Hematopoietic multipotent progenitor cell treated with erythropoietin and hydrocortisone succinate and interleukin-3 and kit ligand, for 17 days (in vitro differentiated cells): ENCODE measurements around the gene EVI5.
"Not testable (repeated sequence)": the region's sequence is repeated elsewhere in the genome, so short reads cannot be mapped to it uniquely, and the experiment has no call there.

Source experiments
- DNase-seq: peaks from one replicate; pipeline ENCODE4 v3.0.0-alpha.2; 2015; ENCODE audit warnings: low spot score

Gene EVI5

GRCh38 chr1:92575123-92575522 is 209.8 kb downstream of the EVI5 start:
- no peak for DNase-seq

DNA sequence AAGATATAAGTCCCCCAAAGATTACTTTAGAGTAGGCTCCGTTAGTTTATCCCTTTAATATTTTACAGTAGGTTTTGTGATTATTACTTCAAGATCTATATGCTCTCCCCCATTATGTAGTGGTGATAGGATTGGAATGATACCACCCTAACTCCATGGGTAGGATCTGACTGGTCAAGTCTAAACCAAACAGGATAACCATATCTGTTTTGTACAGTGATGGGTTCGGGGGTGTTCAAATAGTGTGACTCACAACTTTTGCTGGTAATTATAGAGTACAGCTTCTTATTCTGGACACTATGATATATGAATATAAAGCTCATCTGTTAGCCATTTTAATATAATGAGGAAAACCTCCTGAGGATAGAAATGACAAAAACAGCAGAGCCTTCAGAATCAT is 212.4 kb downstream of the EVI5 start:
- DNase-seq = no peak

GRCh38 chr1:92571578-92571977 is 213.3 kb downstream of the EVI5 start:
- no peak for DNase-seq

DNA sequence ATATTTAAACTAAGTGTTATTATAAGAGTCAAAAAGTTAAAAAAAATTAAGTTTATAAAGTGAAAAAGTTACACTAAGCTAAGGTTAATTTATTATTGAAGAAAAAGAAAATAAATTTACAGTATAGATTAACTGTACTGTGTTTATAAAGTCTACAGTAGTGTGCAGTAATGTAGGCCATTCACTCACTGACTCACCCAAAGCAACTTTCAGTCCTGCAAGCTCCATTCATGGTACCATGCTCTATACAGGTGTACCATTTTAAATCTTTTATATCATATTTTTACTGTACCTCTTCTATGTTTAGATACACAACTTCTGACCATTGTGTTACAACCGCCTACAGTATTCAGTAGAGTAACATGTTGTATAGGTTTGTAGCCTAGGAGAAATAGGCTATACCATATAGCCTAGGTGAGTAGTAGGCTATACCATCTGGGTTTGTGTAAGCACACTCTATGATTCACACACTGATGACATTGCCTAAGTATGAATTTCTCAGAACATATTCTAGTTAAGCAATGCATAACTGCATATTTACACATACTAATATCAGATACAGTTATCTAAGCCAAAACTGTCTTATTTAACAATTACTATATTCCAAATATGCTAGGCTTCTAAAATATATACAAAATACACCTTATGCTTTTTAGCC is 217.6 kb downstream of the EVI5 start:
- DNase-seq = no peak

- DNase-seq = no peak
These were observed 221.3 kb downstream of the EVI5 start for GRCh38 chr1:92563457-92564216.

DNA sequence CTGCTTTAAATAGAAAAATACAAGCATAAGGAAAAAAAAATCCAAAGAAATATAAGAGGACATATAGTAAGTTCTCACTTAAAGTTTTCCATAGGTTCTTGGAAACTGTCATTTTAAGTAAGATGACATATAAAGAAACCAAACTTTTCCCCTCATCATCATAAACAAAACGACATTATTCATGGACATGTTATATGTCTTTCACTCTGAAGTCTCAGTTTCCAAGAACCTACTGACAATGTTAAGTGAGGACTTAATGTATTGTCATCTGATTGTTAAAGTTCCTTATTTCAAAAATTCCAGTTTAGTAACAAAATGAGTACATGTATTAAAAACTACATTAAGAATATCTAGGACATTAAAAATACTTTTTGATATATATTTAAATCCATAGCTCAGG is 228.6 kb downstream of the EVI5 start:
- no peak for DNase-seq

- DNase-seq = no peak
These were observed 230.7 kb downstream of the EVI5 start for GRCh38 chr1:92554216-92554615.

DNA sequence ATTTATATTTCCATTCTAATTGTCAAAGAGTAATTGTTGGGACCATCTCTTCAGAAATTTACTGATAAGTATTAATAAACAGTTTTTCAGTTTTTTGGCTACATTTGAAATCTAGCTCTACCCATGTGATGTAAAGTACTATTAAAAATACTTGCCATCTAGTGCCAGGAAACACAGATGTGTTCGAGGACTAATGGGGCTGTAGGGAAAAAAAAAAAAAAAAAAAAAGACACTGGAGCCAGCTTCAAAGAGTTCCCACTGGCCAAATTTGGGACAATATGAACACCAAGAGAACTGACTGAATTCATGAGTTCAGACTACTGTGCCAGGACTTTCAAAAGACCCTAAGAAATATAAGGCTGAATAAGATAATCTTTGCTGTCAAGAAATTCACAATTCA is 233.0 kb downstream of the EVI5 start:
- DNase-seq = no peak

GRCh38 chr1:92544756-92545165 is 240.1 kb downstream of the EVI5 start:
- DNase-seq = no peak

DNA sequence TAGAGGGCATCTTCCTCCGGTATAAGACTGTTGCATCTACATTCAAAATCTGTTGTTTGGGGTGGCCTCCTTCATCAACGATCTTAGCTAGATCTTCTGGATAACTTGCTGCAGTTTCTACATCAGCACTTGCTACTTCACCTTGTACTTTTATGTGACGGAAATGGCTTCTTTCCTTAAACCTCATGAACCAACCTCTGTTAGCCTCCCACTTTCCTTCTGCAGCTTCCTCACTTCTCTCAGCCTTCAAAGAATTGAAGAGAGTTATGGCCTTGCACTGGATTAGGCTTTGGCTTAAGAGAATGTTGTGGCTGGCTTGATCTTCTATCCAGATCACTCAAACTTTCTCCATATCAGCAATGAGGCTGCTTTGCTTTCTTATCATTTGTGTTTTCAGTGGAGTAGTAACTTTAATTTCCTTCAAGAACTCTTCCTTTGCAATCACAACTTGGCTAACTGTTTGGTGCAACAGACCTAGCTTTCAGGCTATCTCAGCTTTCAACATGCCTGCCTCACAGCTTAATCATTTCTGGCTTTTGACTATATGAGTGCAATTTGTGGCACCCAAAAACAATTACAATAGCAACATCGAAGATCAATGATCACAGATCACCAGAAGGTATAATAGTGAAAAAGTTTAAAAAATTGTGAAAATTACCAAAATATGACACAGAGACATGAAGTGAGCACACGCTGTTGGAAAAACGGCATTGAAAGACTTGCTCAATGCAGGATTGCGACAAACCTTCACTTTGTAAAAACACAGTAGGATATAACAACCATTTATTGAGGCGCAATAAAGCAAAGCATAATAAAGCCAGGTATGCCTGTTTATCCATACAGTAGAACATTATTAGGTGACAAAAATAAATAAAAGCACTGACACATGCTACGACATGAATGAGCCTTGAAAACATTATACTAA is 241.5 kb downstream of the EVI5 start:
- no peak for DNase-seq

- DNase-seq = no peak
These were observed 246.4 kb downstream of the EVI5 start for GRCh38 chr1:92538413-92539061.

GRCh38 chr1:92538048-92538412 is 246.9 kb downstream of the EVI5 start:
- no peak for DNase-seq

DNA sequence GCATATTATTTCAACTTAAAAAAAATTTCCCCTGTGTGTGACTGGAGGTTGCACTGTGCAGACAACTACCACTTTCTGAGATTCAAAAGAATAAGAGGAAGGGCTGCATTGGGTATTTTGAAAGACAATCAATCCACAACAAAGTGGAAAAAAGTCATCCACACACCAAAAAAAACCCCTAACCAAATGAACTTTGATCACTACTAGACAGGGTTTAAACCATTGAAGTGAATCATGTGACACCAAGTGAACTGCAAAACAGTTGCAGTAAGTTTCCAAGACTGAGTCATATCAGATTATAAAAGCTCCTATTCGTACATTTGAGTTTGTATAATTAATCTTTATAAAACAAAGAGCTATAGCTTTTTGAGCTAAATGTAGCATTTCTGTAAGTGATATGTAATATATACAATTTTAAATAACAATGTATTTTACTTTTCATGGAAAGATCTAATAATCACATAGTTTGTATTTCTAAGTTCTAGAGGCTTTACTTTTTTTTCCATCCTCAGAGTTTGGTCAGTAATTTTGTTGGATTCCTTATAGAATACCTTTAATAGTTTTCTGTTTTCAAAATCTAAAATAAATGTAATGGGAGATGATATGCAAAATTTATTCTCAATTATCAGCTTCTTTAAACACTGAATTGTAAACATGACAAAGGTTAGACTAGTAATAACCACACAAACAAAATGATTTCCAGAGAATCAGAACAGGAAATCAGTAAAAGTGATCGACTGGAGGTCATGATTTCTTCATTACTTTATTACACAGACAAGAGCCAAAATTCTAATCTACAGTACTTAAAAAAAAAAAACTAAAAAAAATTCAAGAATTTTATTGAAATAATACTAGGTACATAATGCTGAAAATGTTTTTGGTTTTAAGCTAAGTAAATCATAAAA is 247.7 kb downstream of the EVI5 start:
- DNase-seq = no peak

DNA sequence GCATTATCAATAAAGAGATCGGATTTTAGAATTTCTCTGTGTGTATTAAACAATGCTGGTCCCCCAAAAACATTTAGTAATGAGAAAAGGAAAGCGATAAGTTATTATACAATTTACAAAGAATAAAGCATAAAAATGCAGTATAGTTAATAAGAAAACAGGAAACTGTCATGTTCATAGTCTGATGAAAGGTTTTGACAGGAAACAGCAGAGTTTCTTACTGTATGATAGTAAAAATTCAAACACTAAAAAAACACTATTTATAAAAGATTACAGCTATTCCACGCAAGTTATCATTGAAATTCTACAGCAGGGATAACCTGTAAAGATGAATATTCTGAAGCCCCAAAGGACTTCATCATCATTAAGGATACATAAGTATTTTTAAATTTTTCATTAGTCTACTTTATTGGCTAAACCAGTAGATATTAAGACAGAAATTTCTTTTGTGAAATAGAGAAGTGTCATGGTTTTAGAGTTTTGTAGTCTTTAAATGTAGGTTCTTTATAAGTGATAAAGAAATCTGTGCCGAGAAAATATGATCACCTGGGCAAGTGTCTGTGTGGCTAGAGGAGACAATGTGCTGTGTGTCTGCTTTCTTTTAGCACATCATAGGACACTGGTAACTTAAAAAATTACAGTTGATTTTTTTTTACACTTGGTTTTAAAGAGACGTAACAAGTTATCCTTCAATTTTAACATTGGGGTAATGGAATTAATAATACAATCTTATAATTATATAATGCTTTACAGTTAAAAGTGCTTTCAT is 248.5 kb downstream of the EVI5 start:
- no peak for DNase-seq

GRCh38 chr1:92532371-92532770 is 252.5 kb downstream of the EVI5 start:
- not testable (repeated sequence) for DNase-seq

GRCh38 chr1:92531939-92532338 is 253.0 kb downstream of the EVI5 start:
- not testable (repeated sequence) for DNase-seq

- no peak for DNase-seq
These were observed 257.2 kb downstream of the EVI5 start for GRCh38 chr1:92527670-92528069.

GRCh38 chr1:92524944-92525590 is 259.8 kb downstream of the EVI5 start:
- DNase-seq = not testable (repeated sequence)

DNA sequence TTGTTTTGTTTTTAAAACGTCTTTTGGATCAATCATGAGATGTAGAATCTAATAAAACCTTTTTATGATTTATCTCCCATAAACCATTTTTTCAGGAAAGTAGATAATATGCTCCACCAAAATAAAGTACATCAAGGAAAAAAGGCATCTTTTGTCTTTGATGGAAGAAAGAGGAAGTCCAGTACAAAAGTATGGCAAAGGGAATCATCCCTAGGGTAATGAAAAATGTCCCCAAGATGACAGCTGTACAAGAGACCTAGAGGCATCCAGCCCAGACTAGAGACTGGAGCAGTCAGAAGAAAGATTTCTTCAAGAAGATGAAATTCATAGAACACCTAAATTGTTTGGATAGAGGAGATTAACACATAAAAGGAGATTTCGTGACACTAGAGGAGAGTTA is 265.9 kb downstream of the EVI5 start:
- no peak for DNase-seq

DNA sequence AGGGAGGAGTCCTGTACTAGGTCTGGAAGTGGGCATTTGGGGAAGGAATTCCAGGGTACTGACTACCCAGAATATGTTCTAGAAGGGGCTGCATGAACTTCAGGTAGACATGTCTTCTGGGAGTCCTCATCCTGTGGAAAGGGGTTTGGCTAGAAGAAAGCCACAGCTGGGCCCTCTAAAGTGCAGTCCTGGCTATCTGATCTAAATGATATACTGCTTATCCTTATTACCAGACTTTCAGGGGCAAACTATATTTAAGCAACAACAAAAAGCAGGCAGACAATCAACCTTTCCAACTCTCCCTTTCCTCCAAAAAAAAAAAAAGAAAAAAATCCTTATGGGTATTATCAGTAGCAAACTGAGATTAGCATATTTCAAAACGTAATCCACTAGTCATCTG is 268.3 kb downstream of the EVI5 start:
- no peak for DNase-seq
